Measurements from ENCODE around the gene SPTBN1. TPM values are rescaled to one million over a fixed set of nuclear protein-coding genes. Genes with fewer than 3 reads are reported as not detected.
A peak's percentile ranks its signal among the peaks of the same experiment; 100 is the strongest.
"Not testable (repeated sequence)": the region's sequence is repeated elsewhere in the genome, so short reads cannot be mapped to it uniquely, and the experiment has no call there.

Gene SPTBN1
- total RNA-seq, 1 donor from 2014 or later, result 53.8 TPM

DNA sequence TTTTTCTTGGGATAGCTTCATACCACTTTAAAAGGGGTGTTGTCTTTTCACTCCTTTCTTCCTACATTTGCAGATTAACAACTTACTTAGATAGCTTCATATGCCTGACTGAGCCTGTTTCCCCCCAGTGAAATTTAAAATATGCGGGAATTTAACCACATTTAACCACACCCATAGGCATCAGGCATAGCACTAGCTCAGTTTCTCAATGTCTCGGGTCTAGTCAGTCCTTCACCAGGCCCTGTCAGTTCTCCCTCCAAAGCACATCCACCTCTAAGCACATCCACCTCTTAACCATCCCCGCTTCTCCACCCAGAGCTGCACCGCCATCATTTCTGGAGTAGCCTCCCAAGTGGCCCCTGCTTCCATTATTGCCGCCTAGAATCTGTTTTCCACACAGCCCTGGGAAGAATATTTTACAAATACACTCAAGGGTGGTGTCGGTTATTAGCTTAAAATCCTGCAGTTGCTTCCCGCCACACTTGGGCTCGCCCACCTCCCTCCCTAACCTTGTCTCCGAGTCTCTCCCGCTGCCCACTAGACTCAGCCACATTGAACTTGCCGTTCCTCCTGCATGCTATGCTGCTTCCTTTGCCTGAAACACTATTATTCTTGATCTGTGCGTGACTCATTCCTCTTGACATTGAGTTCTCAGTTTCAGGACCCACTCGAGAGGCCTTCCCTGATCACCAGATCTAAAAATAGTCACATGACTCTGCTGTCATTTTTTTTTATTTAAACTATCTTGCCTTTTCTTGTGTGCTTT lies 68.3 kb downstream of the SPTBN1 start:
- Mint-ChIP-seq H3K36me3 (ENCODE audit: low read depth) (no peaks in the 10 kb centered on the region), H3K4me3 (no peak overlapping the region), H3K27me3 (peaks cover 13% of the 10 kb centered on the region), H3K4me1 (peaks cover 20% of the 10 kb centered on the region), H3K27ac (peak overlapping the region; percentile 6), H3K9me3 (no peaks in the 10 kb centered on the region)
- peak; percentile 64 for DNase-seq
- intact Hi-C loops (cut with micrococcal nuclease), result loop anchor here (1.0 to 10.0 kb wide), 6 partner anchors 34 to 650 kb away; partner anchors contain the start of gene EML6

DNA sequence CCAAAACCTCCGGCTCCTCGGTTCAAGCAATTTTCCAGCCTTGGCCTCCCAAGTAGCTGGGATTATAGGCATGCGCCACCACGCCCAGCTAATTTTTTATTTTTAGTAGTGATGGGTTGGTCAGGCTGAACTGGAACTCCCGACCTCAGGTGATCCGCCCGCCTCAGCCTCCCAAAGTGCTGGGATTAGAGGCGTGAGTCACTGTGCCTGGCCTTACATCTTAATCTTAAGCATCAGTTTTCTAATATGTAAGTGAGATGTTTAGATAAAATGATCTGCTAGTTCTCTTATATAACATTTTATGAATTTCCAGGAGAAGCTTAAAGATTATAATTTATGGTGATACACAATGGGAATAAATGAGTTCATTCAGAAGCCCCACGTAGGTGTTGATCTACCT lies 69.2 kb downstream of the SPTBN1 start:
- H3K4me1 Mint-ChIP-seq, result peaks cover 25% of the 10 kb centered on the region
- intact Hi-C loops (cut with micrococcal nuclease), result loop anchor here (2.0 to 10.0 kb wide), 2 partner anchors 45 to 649 kb away; no protein-coding TSS in a partner anchor

DNA sequence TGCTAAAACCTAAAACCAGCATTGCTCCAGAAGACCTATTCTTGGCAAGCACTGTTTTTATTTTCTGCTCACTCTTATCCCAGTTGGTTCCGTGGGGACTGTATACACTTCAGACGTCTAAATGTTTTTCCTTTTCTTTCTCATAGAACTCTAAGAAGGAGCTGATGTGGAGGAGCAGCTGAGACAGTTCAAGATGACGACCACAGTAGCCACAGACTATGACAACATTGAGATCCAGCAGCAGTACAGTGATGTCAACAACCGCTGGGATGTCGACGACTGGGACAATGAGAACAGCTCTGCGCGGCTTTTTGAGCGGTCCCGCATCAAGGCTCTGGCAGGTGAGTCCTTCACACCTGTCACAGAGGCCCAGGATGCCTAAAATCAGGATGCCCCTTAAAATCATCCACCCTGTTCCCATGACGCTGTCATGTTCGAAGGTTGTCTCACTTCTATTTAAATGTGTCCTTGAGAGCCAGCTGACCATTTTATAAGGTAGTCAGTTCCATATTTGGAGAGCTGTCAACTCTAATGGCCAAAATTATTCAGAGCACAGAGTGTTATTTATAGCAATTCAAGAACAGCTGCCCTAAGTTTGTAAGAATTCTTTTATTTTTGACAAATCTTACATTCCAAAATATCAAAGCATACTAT lies 70.2 kb downstream of the SPTBN1 start:
- H3K9me3 Mint-ChIP-seq, result no peaks in the 10 kb centered on the region
- H3K4me3 Mint-ChIP-seq, result no peak overlapping the region
- H3K27ac Mint-ChIP-seq, result no peak overlapping the region
- intact Hi-C loops (cut with micrococcal nuclease), result loop anchor here (10.0 kb wide), 1 partner anchor 648 kb away; no protein-coding TSS in a partner anchor
- peaks cover 25% of the 10 kb centered on the region for H3K4me1 Mint-ChIP-seq
- H3K36me3 Mint-ChIP-seq (ENCODE audit: low read depth), result no peaks in the 10 kb centered on the region
- DNase-seq, result no peak
- H3K27me3 Mint-ChIP-seq, result peaks cover 1% of the 10 kb centered on the region

More for the DNA sequence above, 69.2 kb downstream of the SPTBN1 start:
- DNase-seq, result no peak
- H3K27ac Mint-ChIP-seq, result no peak overlapping the region
- peaks cover 7% of the 10 kb centered on the region for H3K27me3 Mint-ChIP-seq
- H3K4me3 Mint-ChIP-seq, result no peak overlapping the region
- no peaks in the 10 kb centered on the region for H3K9me3 Mint-ChIP-seq
- no peaks in the 10 kb centered on the region for H3K36me3 Mint-ChIP-seq (ENCODE audit: low read depth)

DNA sequence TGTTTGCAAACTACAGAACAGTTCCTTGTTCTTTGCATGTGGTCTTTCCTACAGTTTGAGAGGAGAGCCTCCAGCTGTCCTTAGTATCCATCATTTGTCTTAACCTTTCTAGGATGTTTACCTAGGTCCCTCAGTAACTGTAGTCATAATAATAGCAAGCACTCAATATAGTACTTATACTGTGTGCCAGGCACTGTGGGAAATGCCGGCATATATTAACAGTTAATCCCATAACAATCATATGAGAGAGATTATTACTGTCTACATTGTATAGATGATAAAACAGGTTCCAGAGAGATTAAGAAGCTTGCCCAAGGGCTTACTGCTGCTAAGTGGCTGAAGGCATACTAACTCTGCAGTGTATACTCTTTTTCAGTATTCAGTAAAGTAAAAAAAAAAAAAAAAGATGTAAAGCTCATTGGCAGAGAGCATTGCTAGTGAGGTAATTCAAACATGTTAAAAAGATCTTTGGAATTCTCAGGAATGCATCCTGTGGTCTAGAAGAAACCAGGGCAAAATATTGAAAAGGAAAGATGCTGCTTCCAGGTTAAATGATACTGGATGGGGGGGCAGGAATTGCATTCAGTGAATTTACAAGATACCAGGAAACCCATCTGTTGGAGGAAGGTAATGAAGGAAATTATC lies 72.3 kb downstream of the SPTBN1 start:
- no peaks in the 10 kb centered on the region for H3K9me3 Mint-ChIP-seq
- no peak for DNase-seq
- H3K36me3 Mint-ChIP-seq (ENCODE audit: low read depth), result no peaks in the 10 kb centered on the region
- intact Hi-C loops (cut with micrococcal nuclease), result loop anchor here (10.0 kb wide), 1 partner anchor 646 kb away; no protein-coding TSS in a partner anchor
- H3K27ac Mint-ChIP-seq, result no peak overlapping the region
- peaks cover 24% of the 10 kb centered on the region for H3K4me1 Mint-ChIP-seq
- H3K27me3 Mint-ChIP-seq, result no peaks in the 10 kb centered on the region
- H3K4me3 Mint-ChIP-seq, result no peak overlapping the region

DNA sequence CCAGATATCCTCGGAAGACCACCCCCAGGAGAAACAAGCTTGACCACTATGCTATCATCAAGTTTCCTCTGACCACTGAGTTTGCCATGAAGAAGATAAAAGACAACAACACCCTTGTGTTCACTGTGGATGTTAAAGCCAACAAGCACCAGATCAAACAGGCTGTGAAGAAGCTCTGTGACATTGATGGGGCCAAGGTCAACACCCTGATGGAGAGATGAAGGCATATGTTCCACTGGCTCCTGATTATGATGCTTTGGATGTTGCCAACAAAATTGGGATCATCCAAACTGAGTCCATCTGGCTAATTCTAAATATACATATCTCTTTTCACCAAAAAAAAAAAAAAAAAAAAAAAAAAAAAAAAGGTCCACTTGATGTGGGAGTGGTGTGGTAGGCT lies 73.4 kb downstream of the SPTBN1 start:
- H3K27ac Mint-ChIP-seq; H3K4me3 Mint-ChIP-seq; H3K9me3 Mint-ChIP-seq; H3K36me3 Mint-ChIP-seq (ENCODE audit: low read depth); DNase-seq; H3K27me3 Mint-ChIP-seq: not testable (repeated sequence)
- intact Hi-C loops (cut with micrococcal nuclease), result loop anchor here (10.0 kb wide), 1 partner anchor 645 kb away; no protein-coding TSS in a partner anchor
- H3K4me1 Mint-ChIP-seq, result peaks cover 17% of the 10 kb centered on the region

DNA sequence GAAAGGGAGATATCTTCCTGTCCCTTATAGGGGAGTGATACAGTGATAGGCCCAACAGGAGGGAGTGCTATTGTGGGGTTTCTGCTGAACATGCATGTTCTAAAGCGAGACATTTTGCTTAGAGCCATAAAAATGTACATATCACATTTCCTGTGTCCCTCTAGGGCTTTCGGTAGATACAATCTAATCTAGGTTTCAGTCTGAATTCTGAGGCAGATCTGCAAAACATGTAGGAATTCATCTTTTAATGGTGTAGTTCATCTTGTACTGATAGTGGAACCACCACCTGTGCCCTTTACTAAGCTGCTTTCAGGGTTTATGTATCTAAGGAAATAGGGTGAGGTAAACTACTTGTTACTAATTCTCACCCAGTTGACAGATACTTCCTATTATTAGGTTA lies 73.8 kb downstream of the SPTBN1 start:
- Mint-ChIP-seq H3K9me3 (no peaks in the 10 kb centered on the region), H3K4me1 (peaks cover 13% of the 10 kb centered on the region), H3K27ac (no peak overlapping the region), H3K27me3 (peaks cover 5% of the 10 kb centered on the region), H3K4me3 (no peak overlapping the region), H3K36me3 (ENCODE audit: low read depth) (no peaks in the 10 kb centered on the region)
- no peak for DNase-seq
- intact Hi-C loops (cut with micrococcal nuclease), result loop anchor here (10.0 kb wide), 1 partner anchor 645 kb away; no protein-coding TSS in a partner anchor

DNA sequence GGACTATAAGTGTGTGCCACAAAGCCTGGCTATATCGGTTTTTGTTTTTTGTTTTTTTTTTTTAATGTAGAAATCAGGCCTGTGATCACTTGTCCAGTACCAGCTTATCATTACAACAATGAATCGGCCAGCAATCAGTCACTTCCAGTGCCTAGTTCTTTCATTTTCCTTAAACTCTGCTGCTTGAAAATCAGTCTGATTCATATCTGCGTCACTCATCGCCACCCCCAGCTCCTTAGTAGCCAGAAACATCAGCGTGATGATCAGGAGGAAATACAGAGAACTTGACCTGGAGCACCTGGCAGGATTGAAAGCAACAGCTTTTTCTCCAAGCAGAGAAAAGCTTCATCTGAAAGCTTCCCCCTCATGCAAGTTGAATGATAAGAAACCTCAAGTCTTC lies 75.4 kb downstream of the SPTBN1 start:
- Mint-ChIP-seq H3K27ac (no peak overlapping the region), H3K27me3 (peaks cover 11% of the 10 kb centered on the region)
- intact Hi-C loops (cut with micrococcal nuclease), result no loop called here

DNA sequence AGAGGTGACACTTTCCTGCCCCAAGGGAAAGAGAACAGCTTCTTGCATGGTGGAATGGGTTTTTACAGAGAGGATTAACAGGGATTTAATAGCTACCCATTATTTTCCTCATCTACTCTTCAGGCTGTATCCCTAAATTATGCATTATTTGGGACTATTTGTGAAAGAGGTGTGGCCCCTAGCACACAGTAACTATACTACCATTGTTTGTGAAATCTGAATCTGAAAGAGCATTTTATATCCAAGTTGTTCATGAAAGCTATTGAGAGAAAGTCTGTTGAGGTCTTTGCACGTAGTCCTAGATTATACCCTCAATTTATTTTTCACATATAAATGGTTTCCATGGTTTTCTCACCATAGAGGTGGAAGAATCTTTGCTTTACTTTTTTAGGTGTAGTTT lies 78.1 kb downstream of the SPTBN1 start:
- Mint-ChIP-seq H3K27ac (no peak overlapping the region), H3K4me1 (peaks cover 10% of the 10 kb centered on the region), H3K4me3 (no peak overlapping the region), H3K27me3 (peaks cover 15% of the 10 kb centered on the region), H3K9me3 (no peaks in the 10 kb centered on the region), H3K36me3 (ENCODE audit: low read depth) (no peaks in the 10 kb centered on the region)
- intact Hi-C loops (cut with micrococcal nuclease), result no loop called here
- no peak for DNase-seq

More for the DNA sequence above, 75.4 kb downstream of the SPTBN1 start:
- Mint-ChIP-seq H3K4me1 (peaks cover 13% of the 10 kb centered on the region), H3K36me3 (ENCODE audit: low read depth) (no peaks in the 10 kb centered on the region), H3K4me3 (no peak overlapping the region), H3K9me3 (no peaks in the 10 kb centered on the region)
- DNase-seq, result no peak

DNA sequence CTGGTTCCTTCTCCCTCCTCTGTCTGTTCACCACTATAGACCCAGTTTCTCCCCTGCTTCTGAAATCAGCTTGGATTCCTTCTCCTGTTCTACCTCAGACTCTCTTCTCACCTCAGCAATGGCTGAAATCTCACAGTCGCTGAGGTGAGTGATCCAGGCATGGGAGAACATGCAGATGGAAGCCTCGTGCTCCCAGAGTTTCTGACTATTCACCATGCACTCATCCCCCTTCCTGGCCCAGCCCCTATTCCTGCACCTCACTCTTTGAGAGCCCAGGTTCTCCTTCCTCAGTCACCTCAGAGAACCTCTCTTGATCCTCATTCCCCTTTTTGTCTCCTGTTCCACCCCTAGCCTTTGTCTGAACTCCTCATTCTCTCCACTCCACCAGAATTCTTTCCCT lies 78.5 kb downstream of the SPTBN1 start:
- no peaks in the 10 kb centered on the region for H3K9me3 Mint-ChIP-seq
- H3K4me1 Mint-ChIP-seq, result peaks cover 7% of the 10 kb centered on the region
- no peak overlapping the region for H3K27ac Mint-ChIP-seq
- intact Hi-C loops (cut with micrococcal nuclease), result no loop called here
- no peak for DNase-seq
- peaks cover 18% of the 10 kb centered on the region for H3K27me3 Mint-ChIP-seq
- H3K4me3 Mint-ChIP-seq, result no peak overlapping the region
- H3K36me3 Mint-ChIP-seq (ENCODE audit: low read depth), result no peaks in the 10 kb centered on the region

DNA sequence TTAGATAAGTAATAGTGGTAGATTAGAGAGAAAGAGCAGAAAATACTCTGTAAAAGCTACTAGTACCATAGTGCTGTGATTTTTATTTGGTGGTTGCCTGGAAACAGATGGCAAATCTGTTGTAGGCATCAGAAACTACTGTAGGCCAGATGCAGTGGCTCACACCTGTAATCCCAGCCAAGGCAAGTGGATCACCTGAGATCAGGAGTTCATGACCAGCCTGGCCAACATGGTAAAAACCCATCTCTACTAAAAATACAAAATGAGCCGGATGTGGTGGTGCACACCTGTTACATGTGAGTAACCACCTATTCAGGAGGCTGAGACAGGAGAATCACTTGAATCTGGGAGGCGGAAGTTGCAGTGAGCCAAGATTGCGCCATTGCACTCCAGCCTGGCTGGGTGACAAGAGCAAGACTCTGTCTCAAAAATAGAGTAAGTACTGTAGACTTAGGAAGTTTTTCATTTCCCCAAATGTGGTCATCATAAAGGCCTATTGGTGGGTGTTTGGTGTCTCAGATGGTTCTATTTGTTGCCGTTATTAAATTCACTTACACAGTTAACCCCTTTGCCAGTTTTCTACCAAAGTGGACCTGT lies 79.6 kb downstream of the SPTBN1 start:
- no peaks in the 10 kb centered on the region for H3K36me3 Mint-ChIP-seq (ENCODE audit: low read depth)
- no peak overlapping the region for H3K27ac Mint-ChIP-seq
- no peak overlapping the region for H3K4me3 Mint-ChIP-seq
- intact Hi-C loops (cut with micrococcal nuclease), result no loop called here
- no peaks in the 10 kb centered on the region for H3K9me3 Mint-ChIP-seq
- no peak for DNase-seq
- H3K27me3 Mint-ChIP-seq, result peaks cover 18% of the 10 kb centered on the region
- peaks cover 4% of the 10 kb centered on the region for H3K4me1 Mint-ChIP-seq

DNA sequence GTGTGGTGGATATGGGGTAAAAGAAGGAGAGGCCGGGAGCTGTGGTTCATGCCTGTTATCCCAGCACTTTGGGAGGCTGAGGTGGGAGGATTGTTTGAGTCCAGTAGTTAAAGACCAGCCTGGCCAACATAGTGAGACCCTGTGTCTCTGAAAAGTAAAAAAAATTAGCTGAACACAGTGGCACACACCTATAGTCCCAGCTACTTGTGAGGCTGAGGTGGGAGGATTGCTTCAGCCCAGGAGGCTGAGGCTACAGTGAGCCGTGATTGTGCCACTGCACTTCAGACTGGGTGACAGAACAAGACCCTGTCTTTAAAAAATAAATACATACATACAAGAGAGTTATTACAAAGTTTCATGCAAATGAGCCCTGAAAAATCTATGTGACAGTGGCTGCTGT lies 80.6 kb downstream of the SPTBN1 start:
- peaks cover 20% of the 10 kb centered on the region for H3K27me3 Mint-ChIP-seq
- H3K4me1 Mint-ChIP-seq, result peaks cover 4% of the 10 kb centered on the region
- DNase-seq, result no peak
- intact Hi-C loops (cut with micrococcal nuclease), result no loop called here
- no peak overlapping the region for H3K4me3 Mint-ChIP-seq
- no peaks in the 10 kb centered on the region for H3K9me3 Mint-ChIP-seq
- no peaks in the 10 kb centered on the region for H3K36me3 Mint-ChIP-seq (ENCODE audit: low read depth)
- H3K27ac Mint-ChIP-seq, result no peak overlapping the region

DNA sequence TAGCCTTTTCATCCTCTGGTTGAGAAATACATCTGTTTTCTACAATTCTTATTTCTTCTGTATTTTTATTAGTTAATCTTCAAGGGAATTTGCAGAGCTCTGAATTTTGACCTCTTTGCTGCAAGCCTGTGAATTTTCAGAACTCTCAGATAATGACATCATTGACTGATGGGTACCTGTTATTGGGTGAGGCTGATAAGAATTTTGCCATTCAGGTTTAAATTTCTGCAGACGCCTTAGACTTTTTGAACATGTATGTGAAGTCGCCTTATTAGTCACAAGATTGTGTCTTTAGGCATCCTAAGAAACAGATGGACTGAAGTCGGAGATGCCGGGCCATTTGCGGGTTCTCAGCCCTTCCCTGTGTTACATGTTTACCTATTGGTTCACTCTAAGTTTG lies 82.4 kb downstream of the SPTBN1 start:
- Mint-ChIP-seq H3K27ac (no peak overlapping the region), H3K4me3 (no peak overlapping the region), H3K36me3 (ENCODE audit: low read depth) (no peaks in the 10 kb centered on the region), H3K9me3 (no peaks in the 10 kb centered on the region), H3K4me1 (no peaks in the 10 kb centered on the region), H3K27me3 (peaks cover 20% of the 10 kb centered on the region)
- DNase-seq, result no peak
- intact Hi-C loops (cut with micrococcal nuclease), result no loop called here

DNA sequence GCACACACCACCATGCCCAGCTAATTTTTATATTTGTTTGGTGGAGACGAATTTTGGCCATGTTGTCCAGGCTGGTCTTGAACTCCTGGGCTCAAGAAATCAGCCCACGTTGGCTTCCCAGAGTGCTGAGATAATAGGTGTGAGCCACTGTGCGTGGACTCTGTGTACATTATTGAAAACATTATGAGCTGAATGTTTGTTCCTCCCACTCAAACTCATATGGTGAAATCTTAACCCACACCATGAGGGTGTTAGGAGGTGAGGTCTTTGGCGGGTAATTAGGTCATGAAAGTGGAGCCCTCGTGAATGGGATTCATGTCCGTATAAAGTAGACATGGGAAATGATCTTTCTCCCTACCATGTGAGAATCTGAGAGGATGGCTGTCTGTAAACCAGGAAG lies 83.6 kb downstream of the SPTBN1 start:
- no peak overlapping the region for H3K27ac Mint-ChIP-seq
- H3K9me3 Mint-ChIP-seq, result no peaks in the 10 kb centered on the region
- no peak for DNase-seq
- intact Hi-C loops (cut with micrococcal nuclease), result no loop called here
- H3K27me3 Mint-ChIP-seq, result peaks cover 18% of the 10 kb centered on the region
- no peaks in the 10 kb centered on the region for H3K36me3 Mint-ChIP-seq (ENCODE audit: low read depth)
- H3K4me3 Mint-ChIP-seq, result no peak overlapping the region
- H3K4me1 Mint-ChIP-seq, result no peaks in the 10 kb centered on the region

DNA sequence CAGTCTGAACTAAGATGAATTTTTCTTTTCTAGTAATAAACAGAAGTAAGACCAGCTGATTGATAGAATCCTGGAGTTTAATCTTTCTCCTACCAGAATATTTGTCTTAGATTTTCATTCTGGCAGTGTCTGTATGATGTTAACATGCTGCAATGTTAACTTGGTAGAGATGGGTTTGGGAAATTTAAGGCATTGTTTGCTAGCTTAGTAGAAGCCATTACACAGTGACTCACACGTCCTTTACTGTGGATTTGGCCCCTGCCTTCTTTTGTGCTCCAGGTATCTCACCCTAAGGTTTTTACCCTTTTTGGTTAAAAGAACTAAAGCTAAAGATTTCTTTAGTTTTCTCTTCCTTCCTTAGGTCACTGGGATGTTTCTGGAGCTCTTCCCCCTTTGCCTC lies 84.1 kb downstream of the SPTBN1 start:
- Mint-ChIP-seq H3K4me3 (no peak overlapping the region), H3K4me1 (no peaks in the 10 kb centered on the region), H3K36me3 (ENCODE audit: low read depth) (no peaks in the 10 kb centered on the region), H3K9me3 (peaks cover 3% of the 10 kb centered on the region), H3K27me3 (peaks cover 14% of the 10 kb centered on the region), H3K27ac (no peak overlapping the region)
- intact Hi-C loops (cut with micrococcal nuclease), result no loop called here
- no peak for DNase-seq

Data from activated CD4-positive, alpha-beta T cell treated with anti-CD3 and anti-CD28 coated beads, Interleukin-2, amount 10 ng/mL, durations not matched to agents 24 days and 14 days (primary cell).